Activated CD4-positive, CD25-positive, alpha-beta regulatory T cell treated with anti-CD3 and anti-CD28 coated beads, Interleukin-2, amount 50 U/mL, for 16 hours (primary cell): ENCODE measurements around the gene MAN1A2.
"Not testable (repeated sequence)": the region's sequence is repeated elsewhere in the genome, so short reads cannot be mapped to it uniquely, and the experiment has no call there.

Source experiments
- DNase-seq: peaks from one replicate; pipeline ENCODE4 v3.0.0-alpha.2; 2020; ENCODE audit warnings: low read depth, low spot score

The MAN1A2 gene

GRCh38 chr1:117558451-117558850 lies 191.2 kb downstream of the MAN1A2 start:
- not testable (repeated sequence) for DNase-seq

GRCh38 chr1:117559139-117559538 lies 191.9 kb downstream of the MAN1A2 start:
- DNase-seq: no peak

DNA sequence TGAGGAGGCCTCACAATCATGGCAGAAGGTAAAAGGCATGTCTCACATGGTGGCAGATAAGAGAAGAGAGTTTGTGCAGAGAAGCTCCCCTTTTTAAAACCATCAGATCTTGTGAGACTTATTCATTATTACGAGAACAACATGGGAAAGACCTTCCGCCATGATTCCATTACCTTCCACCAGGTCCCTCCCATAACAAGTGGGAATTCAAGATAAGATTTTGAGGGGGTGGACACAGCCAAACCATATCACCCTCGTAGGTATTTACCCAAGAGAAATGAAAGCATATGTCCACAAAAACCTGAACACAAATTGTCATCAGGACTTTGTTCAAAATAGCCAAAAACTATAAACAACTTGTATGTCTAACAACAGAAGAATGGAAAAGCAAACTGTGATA lies 192.7 kb downstream of the MAN1A2 start:
- no peak for DNase-seq

GRCh38 chr1:117561071-117561470 lies 193.8 kb downstream of the MAN1A2 start:
- no peak for DNase-seq

DNA sequence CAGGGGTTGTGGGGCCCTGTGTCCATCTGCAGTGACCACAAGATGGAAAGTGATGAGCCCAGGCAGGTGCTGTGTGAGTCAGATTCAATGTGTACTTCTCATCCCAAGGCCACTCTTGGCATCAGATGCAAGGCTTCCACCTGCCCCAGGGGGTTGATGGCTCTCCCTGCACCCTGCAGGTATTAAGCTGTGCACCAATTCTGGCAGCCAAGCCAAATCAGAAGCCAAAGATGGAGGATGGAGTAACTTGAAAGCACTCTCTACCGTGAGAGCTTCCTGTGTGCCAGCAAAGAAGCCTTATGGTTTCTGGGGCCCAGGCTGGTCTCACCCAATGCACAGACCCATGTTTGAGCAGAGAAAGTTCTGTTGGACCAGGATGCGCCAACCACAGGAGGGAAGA lies 194.3 kb downstream of the MAN1A2 start:
- DNase-seq: no peak

GRCh38 chr1:117562581-117563491 lies 195.6 kb downstream of the MAN1A2 start:
- DNase-seq: no peak

GRCh38 chr1:117563492-117563875 lies 196.2 kb downstream of the MAN1A2 start:
- DNase-seq: no peak

- no peak for DNase-seq
These were observed 197.2 kb downstream of the MAN1A2 start for GRCh38 chr1:117564227-117565075.

GRCh38 chr1:117565076-117565556 lies 197.9 kb downstream of the MAN1A2 start:
- DNase-seq: no peak

- no peak for DNase-seq
These were observed 198.7 kb downstream of the MAN1A2 start for GRCh38 chr1:117565745-117566455.

- no peak for DNase-seq
These were observed 199.3 kb downstream of the MAN1A2 start for GRCh38 chr1:117566556-117566955.

DNA sequence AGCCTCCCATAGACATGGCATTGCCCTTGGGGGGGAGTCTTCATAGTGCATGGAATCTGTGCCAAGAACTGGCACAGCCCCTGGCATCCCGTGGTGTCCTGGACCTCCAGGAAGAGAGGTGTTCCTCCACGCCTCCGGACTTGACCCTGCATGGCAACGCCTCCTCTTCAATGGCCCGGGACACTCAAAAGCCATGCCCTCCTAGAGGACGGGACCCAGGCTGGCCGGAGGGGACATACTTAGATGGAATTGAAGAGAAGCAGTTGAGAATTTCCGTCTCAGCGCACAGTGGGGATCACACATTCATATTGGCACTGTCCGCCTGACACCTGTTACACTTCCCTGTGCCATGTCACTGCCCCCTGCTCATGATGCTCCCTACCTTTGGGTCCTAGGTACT lies 200.2 kb downstream of the MAN1A2 start:
- DNase-seq: no peak

- DNase-seq: no peak
These were observed 200.7 kb downstream of the MAN1A2 start for GRCh38 chr1:117567976-117568375.

- DNase-seq: no peak
These were observed 201.8 kb downstream of the MAN1A2 start for GRCh38 chr1:117568999-117569398.

DNA sequence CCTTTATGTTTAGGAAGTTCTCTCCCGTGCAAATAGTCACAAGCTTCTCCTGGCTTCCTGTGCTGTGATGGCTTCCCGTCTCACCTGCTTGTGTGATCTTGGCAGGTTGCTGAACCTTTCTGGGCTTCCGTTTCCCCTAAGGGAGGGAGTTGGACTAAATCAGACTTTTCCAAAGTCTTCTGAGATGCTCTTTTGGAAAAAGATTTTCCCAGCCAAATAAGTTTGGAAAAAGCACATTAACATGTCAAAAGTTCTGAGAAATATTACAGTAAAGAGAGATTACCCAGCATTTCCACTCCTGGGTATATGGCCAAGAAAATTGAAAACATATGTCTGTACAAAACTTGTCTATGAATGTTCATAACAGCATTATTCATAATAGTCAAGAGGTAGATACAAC lies 202.6 kb downstream of the MAN1A2 start:
- DNase-seq: no peak

GRCh38 chr1:117570988-117571409 lies 203.8 kb downstream of the MAN1A2 start:
- DNase-seq: no peak

DNA sequence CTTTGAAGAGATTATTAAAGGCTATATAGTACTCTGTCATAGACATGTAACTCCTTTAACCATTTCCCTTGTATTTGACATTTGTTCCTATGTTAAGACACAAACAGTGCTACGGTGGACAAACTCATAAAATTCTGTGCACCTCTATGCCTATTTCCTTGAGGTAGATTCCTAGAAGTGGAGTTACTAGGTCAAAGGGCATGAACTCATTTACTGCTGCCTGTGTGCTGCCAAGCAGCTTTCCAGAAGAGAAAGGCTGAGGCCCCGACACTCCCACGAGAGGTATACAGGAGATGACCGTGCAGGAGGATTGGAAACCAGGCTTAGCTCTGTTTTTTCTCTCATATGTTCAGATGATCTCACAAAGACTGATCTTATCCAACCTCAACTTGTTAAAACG lies 204.2 kb downstream of the MAN1A2 start:
- DNase-seq: no peak

DNA sequence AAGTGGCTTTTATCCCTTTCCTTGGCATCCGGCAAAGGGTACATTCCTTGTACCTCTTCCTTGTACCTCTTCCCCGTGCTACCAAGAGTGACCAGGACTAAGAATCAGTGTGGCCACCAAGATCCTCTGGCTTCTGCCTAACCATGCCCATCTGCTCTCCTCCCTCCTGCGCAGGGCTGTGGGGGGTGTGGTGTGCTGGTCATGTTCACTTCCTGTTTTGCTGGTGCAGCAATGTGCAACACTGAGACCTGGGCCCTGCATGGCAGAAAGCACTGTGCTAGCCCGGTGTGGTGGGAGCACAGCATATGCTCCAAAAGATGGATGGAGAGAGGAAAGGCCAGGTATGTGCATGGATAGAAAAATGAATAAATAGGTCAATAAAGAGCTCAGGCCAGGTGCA lies 205.3 kb downstream of the MAN1A2 start:
- DNase-seq: no peak

- no peak for DNase-seq
These were observed 206.3 kb downstream of the MAN1A2 start for GRCh38 chr1:117573386-117574023.

GRCh38 chr1:117574161-117574835 lies 207.0 kb downstream of the MAN1A2 start:
- no peak for DNase-seq
